Measurements from ENCODE around the gene HMCES.

DNA sequence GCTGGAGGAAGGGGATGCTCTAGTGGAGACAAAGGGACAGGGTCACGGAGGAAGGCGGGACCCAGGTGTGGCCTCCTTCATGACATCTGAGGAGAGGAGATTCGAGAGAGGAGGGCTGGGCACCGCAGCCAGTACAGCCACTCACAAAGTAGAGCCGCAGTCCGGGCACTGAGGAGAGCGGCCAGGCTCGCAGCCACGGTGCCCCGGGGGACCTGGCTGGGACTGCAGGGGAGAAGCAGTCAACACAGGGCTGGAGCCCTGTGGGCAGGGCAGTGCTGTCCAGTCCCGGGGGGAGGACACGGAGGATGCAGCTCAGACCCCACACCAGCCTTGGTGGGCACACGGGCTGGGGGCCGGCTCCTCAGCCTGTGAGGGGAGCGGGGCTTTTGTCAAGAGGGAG, 40.3 kb downstream of the HMCES start:
- TF ChIP-seq, protein P1, sequence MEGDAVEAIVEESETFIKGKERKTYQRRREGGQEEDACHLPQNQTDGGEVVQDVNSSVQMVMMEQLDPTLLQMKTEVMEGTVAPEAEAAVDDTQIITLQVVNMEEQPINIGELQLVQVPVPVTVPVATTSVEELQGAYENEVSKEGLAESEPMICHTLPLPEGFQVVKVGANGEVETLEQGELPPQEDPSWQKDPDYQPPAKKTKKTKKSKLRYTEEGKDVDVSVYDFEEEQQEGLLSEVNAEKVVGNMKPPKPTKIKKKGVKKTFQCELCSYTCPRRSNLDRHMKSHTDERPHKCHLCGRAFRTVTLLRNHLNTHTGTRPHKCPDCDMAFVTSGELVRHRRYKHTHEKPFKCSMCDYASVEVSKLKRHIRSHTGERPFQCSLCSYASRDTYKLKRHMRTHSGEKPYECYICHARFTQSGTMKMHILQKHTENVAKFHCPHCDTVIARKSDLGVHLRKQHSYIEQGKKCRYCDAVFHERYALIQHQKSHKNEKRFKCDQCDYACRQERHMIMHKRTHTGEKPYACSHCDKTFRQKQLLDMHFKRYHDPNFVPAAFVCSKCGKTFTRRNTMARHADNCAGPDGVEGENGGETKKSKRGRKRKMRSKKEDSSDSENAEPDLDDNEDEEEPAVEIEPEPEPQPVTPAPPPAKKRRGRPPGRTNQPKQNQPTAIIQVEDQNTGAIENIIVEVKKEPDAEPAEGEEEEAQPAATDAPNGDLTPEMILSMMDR (IDR thresholded peaks at IDR 0.05): no peak
- no peak for TF ChIP-seq POLR2A (IDR thresholded peaks at IDR 0.05)
